Neural cell (in vitro differentiated cells): Measurements from ENCODE around the gene PACSIN2.

Experiments used
- EP300 ChIP-seq: fragments of 450-650 bp; conservative IDR thresholded peaks from 2 replicates; pipeline ENCODE4 v1.6.1; 2014; ENCODE audit warnings: antibody characterized with exemption, mild to moderate bottlenecking, moderate library complexity; ENCODE audit not compliant: poor library complexity, severe bottlenecking
- EZH2 ChIP-seq: fragments of 200-600, 300-800 bp; shearing (Covaris generic), sonication (generic); IDR thresholded peaks from 2 replicates; pipeline ENCODE4 v1.6.1; 2014; ENCODE audit warnings: antibody characterized with exemption, low read length, borderline replicate concordance, mild to moderate bottlenecking; ENCODE audit not compliant: insufficient read depth, poor library complexity, severe bottlenecking
- MXI1 ChIP-seq: fragments of 450-650 bp; conservative IDR thresholded peaks from 2 replicates; pipeline ENCODE4 v1.6.1; 2014; ENCODE audit warnings: antibody characterized with exemption, mild to moderate bottlenecking; ENCODE audit not compliant: poor library complexity, severe bottlenecking
- POLR2AphosphoS5 ChIP-seq: IDR thresholded peaks from 2 replicates; pipeline ENCODE4 v1.6.1; 2012
- RAD21 ChIP-seq: fragments of 450-650 bp; conservative IDR thresholded peaks from 2 replicates; pipeline ENCODE4 v1.6.1; 2014; ENCODE audit warnings: antibody characterized with exemption, mild to moderate bottlenecking, moderate library complexity
- SMC3 ChIP-seq: fragments of 450-650 bp; conservative IDR thresholded peaks from 2 replicates; pipeline ENCODE4 v1.6.1; 2014; ENCODE audit warnings: antibody characterized with exemption, mild to moderate bottlenecking, moderate library complexity; ENCODE audit not compliant: poor library complexity
- TAF1 ChIP-seq: IDR thresholded peaks from 2 replicates; pipeline ENCODE4 v1.6.1; 2012; ENCODE audit warnings: low read depth
- TF ChIP-seq, protein P1 (sequence below): fragments of 450-650 bp; IDR thresholded peaks from 2 replicates; pipeline ENCODE4 v1.5.1; 2014; ENCODE audit warnings: antibody characterized with exemption, mild to moderate bottlenecking, moderate library complexity; ENCODE audit not compliant: poor library complexity, severe bottlenecking
- TF ChIP-seq, protein P2 (sequence below): IDR thresholded peaks from 2 replicates; pipeline ENCODE4 v1.6.1; 2012; ENCODE audit warnings: borderline replicate concordance

DNA sequence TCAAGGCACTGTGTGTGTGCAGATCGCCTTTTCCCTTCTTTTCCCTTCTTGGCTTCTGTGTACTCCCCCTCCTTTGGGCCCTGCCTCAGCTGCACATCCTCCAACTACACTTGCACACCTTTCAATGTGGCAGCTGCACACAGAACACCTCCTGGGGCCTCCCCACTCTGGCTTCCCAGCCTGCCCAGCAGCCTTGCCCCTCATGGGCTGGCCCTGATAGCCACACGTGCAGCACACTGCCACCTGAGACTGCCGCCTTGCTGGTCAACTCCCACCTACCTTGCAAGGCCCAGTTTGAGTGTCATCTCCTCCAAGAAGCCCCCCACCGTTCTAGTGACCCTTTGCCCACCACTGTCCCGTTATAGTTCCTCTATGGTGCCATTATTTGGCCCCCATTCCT is 80.6 kb downstream of the PACSIN2 start:
- TF ChIP-seq EP300 (no peak), EZH2 (no peak), SMC3 (no peak), POLR2AphosphoS5 (no peak), MXI1 (no peak), RAD21 (no peak), TAF1 (no peak)
- TF ChIP-seq, protein P1, sequence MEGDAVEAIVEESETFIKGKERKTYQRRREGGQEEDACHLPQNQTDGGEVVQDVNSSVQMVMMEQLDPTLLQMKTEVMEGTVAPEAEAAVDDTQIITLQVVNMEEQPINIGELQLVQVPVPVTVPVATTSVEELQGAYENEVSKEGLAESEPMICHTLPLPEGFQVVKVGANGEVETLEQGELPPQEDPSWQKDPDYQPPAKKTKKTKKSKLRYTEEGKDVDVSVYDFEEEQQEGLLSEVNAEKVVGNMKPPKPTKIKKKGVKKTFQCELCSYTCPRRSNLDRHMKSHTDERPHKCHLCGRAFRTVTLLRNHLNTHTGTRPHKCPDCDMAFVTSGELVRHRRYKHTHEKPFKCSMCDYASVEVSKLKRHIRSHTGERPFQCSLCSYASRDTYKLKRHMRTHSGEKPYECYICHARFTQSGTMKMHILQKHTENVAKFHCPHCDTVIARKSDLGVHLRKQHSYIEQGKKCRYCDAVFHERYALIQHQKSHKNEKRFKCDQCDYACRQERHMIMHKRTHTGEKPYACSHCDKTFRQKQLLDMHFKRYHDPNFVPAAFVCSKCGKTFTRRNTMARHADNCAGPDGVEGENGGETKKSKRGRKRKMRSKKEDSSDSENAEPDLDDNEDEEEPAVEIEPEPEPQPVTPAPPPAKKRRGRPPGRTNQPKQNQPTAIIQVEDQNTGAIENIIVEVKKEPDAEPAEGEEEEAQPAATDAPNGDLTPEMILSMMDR = no peak
- TF ChIP-seq, protein P2, sequence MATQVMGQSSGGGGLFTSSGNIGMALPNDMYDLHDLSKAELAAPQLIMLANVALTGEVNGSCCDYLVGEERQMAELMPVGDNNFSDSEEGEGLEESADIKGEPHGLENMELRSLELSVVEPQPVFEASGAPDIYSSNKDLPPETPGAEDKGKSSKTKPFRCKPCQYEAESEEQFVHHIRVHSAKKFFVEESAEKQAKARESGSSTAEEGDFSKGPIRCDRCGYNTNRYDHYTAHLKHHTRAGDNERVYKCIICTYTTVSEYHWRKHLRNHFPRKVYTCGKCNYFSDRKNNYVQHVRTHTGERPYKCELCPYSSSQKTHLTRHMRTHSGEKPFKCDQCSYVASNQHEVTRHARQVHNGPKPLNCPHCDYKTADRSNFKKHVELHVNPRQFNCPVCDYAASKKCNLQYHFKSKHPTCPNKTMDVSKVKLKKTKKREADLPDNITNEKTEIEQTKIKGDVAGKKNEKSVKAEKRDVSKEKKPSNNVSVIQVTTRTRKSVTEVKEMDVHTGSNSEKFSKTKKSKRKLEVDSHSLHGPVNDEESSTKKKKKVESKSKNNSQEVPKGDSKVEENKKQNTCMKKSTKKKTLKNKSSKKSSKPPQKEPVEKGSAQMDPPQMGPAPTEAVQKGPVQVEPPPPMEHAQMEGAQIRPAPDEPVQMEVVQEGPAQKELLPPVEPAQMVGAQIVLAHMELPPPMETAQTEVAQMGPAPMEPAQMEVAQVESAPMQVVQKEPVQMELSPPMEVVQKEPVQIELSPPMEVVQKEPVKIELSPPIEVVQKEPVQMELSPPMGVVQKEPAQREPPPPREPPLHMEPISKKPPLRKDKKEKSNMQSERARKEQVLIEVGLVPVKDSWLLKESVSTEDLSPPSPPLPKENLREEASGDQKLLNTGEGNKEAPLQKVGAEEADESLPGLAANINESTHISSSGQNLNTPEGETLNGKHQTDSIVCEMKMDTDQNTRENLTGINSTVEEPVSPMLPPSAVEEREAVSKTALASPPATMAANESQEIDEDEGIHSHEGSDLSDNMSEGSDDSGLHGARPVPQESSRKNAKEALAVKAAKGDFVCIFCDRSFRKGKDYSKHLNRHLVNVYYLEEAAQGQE = no peak
